AG04450 (cell line): ENCODE measurements around the gene ERFE. TPM values are rescaled to one million over a fixed set of nuclear protein-coding genes. Genes with fewer than 3 reads are reported as not detected.

ENCODE experiments used
- CTCF ChIA-PET: fragments of 300-600, 350-600 bp; formaldehyde crosslinking; extraction: SDS; loops from one replicate; lab custom pipeline; 2022; ENCODE audit warnings: antibody characterized with exemption, inconsistent platforms; lab: Charles Lee
- POLR2A ChIA-PET: fragments of 350-600 bp; formaldehyde crosslinking; extraction: SDS; loops from one replicate; lab custom pipeline; 2021; ENCODE audit warnings: antibody characterized with exemption, inconsistent platforms; lab: Yijun Ruan, JAX
- DNase-seq: peaks from one replicate; pipeline ENCODE4 v3.0.0-alpha.2; 2011; ENCODE audit warnings: low read depth, low spot score
- H3K27ac ChIP-seq: one replicate; pipeline ENCODE4 v1.5.1; 2012; ENCODE audit warnings: low read depth, low read length, control low read depth
- H3K27me3 ChIP-seq: one replicate; pipeline ENCODE4 v1.6.0; 2012; ENCODE audit warnings: low read length; ENCODE audit not compliant: control insufficient read depth, insufficient read depth
- H3K4me3 ChIP-seq: 2 replicates; pipeline ENCODE4 v1.5.1; 2011; ENCODE audit warnings: mild to moderate bottlenecking, low read depth, low read length, control low read depth
- H3K9me3 ChIP-seq: 2 replicates; pipeline ENCODE4 v1.5.1; 2012; ENCODE audit warnings: low read length; ENCODE audit not compliant: control insufficient read depth, insufficient read depth
- CTCF ChIP-seq: IDR thresholded peaks from 2 replicates; pipeline ENCODE4 v1.5.1; 2011; ENCODE audit warnings: low read depth, low read length, control low read depth, inconsistent platforms
- polyA plus RNA-seq: library from polyadenylated mRNA; depleted of rRNA; stranded (reverse); fragments of >200 nt; gene quantifications from 2 replicates; pipeline ENCODE4 v1.2.3, GENCODE V29; 2011

Gene ERFE
- polyA plus RNA-seq, 1 experiment, result 2.4 TPM

GRCh38 chr2:238149841-238150572 is 8.8 kb upstream of the ERFE start:
- peaks cover 17% of the 10 kb centered on the region for H3K9me3 ChIP-seq
- no peak overlapping the region for H3K27ac ChIP-seq
- ChIA-PET CTCF (no interaction called here), POLR2A (no interaction called here)
- no peak for TF ChIP-seq CTCF
- no peak for DNase-seq
- H3K4me3 ChIP-seq, result no peak overlapping the region
- no peaks in the 10 kb centered on the region for H3K27me3 ChIP-seq

GRCh38 chr2:238150686-238151085 is 8.1 kb upstream of the ERFE start:
- POLR2A ChIA-PET, result no interaction called here
- Histone ChIP-seq H3K27me3 (no peaks in the 10 kb centered on the region), H3K9me3 (peaks cover 17% of the 10 kb centered on the region), H3K4me3 (no peak overlapping the region), H3K27ac (no peak overlapping the region)
- CTCF ChIA-PET, result interaction anchor here (1.2 kb wide), 1 partner anchor 24 kb away, joined by 3 read pairs; no protein-coding TSS in a partner anchor
- no peak for DNase-seq
- TF ChIP-seq CTCF, result no peak

- ChIA-PET CTCF (interaction anchor here (0.6 to 1.2 kb wide), 2 partner anchors 24 to 68 kb away, joined by 3 read pairs; no protein-coding TSS in a partner anchor), POLR2A (no interaction called here)
- Histone ChIP-seq H3K27me3 (no peaks in the 10 kb centered on the region), H3K27ac (no peak overlapping the region), H3K9me3 (peaks cover 17% of the 10 kb centered on the region), H3K4me3 (no peak overlapping the region)
- no peak for TF ChIP-seq CTCF
- no peak for DNase-seq
These were observed 7.6 kb upstream of the ERFE start for GRCh38 chr2:238151205-238151604.

GRCh38 chr2:238151628-238152235 is 7.0 kb upstream of the ERFE start:
- peaks cover 17% of the 10 kb centered on the region for H3K9me3 ChIP-seq
- H3K4me3 ChIP-seq, result no peak overlapping the region
- DNase-seq, result no peak
- no peak overlapping the region for H3K27ac ChIP-seq
- no peaks in the 10 kb centered on the region for H3K27me3 ChIP-seq
- POLR2A ChIA-PET, result interaction anchor here (1.1 kb wide), 1 partner anchor 18 kb away, joined by 3 read pairs; no protein-coding TSS in a partner anchor
- CTCF ChIA-PET, result interaction anchor here (0.6 to 1.2 kb wide), 2 partner anchors 25 to 69 kb away, joined by 3 read pairs; no protein-coding TSS in a partner anchor
- no peak for TF ChIP-seq CTCF
